HG03558 (cell line): ENCODE measurements around the gene TRAPPC2L.

ENCODE experiments used
- ATAC-seq: cut with Tn5 transposase; IDR thresholded peaks from one replicate; pipeline ENCODE4 v1.9.1; 2021; ENCODE audit warnings: moderate number of reproducible peaks; ENCODE audit not compliant: unreplicated experiment; ENCODE audit errors: extremely low read depth

Gene TRAPPC2L

DNA sequence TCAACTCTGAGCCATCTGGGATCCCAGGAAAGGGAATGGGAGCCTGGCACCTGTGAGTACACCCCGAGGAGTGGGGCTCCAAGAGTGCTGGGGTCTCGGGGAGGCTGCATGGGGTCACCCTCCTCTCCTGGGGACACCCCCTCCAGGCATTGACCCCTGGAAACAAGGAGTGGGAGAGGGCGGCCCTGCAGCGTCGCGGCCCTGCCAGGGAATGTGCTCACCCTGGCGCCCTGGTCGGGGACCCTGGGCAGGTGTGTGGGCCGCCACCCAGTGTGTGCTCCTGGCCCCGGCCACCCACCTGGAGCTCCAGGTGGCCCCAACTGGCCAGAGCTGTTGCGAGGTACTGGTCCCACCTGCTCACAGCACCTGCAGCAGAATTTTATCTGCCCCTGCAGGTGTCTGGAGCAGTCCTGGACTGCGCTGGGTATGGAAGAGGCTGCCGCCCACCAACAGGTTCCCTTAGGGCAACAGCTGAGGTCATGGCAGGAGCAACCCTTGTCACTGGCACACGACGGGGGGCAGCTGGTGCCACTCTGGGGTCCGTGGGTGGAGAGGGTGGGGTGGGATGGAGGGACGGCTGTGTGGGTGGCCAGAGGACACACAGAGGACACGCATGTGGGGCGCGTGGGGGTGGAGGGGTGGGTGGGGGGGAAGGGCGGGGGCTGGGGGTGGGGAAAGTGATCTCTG, 14.9 kb downstream of the TRAPPC2L start:
- no peak for ATAC-seq

DNA sequence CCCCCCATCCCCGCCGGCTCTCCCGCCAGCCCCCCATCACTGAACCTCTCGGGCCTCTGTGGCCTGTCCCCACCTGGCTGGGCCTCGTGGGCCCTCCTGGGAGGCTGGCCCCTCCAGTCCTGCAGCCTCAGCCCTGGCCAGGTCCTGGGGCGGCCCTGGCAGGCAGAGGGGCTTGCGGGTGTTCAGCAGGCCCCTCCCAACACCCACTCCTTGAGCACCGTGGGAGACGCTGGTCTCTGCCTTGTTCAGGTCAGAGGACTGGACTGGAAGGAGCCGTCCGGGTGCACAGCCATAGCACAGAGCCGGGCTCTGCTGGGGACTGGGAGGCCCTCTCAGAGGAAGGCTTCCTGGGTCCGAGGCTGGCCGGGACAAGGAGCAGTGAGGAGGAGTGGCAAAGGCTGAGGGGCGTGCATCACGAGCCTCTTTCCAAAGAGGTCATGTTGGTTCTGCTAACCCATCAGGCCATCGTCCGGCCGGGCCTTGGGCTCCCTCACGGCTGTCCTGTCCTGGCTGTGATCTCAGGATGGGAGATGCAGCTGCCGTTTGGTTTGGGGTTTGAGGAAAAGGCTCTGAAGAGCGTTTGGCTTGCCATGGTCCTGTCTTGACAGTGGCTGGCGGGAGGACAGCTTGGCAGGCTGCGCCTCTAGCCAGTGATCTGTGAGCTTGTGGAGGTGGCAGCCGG, 15.9 kb downstream of the TRAPPC2L start:
- no peak for ATAC-seq

DNA sequence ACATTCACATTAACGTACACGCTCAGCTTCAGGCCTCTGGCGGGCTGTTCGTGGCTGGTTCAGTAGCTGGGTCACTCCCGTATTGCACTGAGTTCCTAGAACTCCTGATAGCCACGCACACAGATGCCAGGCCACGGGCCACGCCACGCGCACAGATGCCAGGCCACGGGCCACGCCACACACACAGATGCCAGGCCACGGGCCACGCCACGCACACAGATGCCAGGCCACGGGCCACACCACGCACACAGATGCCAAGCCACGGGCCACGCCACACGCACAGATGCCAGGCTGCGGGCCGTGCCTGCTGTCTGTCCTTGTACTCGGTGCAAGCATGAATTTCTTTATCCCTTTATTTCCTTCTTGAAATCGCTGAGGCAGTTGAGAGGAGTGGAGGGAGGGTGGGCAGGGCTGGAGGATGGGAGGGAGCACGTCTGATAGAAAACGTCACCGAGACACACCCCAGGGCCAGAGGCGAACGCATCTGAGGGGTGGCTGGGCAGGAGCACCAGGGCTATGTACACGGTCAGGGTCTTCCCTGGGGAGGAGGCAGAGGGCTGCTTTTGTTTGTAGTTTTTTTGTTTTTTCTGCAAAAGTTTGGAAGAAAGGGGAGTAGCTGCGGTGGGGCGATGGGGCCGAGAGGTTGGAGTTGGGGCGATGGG, 18.1 kb downstream of the TRAPPC2L start:
- ATAC-seq = no peak

DNA sequence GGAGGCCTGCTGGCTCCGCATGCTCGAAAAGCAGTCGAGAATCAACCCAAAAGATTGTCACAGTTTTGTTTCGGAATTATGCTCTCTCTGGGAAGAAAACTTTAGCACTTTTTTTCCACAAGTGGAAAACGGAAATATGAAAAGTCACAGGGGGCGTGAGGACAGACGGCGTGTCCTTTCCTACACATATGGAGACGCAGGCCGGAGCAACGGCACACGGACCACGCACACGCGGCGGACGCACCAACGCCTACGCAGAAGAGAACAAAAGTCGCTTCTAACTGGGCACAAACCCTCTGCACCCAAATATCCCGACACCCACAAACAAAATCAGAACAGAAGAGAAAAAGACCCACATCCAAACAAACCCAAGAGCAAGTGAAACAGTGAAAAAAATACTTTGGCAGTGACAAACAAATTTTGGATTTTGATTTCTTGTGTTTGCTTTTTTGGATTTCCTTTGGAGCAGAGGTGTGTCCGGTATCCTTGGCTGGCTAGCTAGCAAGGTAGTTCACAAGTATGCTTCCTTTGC, 18.8 kb downstream of the TRAPPC2L start:
- ATAC-seq = no peak

DNA sequence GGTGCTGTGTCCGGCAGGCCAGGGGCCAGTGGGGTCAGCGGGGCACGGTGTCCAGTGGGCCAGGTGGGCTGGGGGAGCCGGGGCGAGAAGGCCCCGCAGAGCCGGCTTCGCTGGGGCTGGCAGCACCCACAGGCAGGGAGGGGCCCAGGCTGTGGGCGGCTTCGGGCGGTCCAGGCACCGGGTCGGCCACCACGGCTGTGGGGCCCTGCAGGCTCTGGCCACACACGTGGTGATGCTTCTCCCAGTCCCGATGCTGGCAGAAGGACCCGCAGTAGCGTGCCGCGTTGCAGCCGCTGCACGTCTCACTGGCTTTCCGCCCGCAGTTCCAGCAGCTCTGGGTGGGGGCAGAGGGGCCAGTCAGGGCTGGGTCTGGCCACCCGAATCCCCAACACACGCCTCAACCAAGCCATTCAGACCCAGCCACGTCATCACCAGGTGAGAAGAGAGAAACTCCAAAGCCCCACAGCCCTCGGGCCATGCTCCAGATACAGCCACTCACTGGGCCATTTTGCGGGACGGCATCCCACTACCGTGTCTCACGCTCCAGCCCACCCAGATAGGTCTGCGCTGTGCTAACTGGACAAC, 20.1 kb downstream of the TRAPPC2L start:
- no peak for ATAC-seq

DNA sequence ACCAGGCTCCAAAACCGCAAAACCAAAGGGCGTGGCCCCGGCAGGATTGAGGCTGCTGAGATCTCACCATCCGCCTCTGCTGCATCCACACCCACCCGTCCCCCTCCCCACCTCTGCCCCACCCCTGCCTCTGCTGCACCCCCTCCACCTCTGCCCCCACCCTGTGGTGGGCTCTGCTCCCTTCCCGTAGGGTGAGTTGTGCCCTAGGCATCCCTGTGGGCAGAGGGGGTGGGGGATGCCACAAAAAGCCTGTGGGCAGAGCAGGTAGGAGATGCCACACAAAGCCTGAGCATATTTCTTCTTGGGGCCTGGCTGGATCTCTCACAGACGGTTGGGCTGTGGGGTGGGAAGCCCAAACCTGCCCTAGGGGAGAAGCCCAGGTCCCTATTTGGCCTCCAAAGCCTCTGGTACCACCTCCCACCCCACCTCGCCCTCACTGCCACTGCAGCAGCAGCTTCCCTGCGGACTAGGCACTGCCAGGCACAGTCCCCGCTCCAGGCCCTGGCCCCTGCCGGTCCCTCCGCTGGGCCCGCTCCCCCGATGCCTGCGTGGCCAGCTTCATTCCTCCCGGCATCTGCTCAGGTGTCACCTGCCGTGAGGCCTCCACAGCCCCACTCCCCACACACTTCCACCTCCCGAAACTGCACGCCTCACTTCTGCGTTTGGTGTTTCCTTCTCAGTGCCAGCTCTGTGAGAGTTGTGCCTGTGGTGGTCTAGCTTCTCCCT, 20.8 kb downstream of the TRAPPC2L start:
- ATAC-seq = no peak

DNA sequence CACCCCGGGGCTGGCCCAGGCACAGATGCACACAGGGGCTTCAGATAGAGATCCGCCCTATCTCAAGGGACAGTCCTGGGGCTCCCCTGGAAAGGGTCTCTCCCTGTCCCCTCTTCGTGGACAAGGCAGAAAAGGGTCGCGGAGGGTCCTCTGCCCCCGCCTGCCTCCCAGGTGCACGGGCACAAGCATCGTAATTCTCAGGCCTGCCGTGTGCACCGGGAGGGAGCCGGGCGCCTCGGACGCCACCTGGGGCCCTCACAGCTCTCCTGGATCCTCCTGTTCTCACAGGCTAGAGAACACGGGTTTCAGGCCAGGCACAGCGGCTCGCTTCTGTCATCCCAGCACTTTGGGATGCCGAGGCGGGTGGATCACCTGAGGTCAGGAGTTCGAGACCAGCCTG, 21.4 kb downstream of the TRAPPC2L start:
- ATAC-seq = no peak

DNA sequence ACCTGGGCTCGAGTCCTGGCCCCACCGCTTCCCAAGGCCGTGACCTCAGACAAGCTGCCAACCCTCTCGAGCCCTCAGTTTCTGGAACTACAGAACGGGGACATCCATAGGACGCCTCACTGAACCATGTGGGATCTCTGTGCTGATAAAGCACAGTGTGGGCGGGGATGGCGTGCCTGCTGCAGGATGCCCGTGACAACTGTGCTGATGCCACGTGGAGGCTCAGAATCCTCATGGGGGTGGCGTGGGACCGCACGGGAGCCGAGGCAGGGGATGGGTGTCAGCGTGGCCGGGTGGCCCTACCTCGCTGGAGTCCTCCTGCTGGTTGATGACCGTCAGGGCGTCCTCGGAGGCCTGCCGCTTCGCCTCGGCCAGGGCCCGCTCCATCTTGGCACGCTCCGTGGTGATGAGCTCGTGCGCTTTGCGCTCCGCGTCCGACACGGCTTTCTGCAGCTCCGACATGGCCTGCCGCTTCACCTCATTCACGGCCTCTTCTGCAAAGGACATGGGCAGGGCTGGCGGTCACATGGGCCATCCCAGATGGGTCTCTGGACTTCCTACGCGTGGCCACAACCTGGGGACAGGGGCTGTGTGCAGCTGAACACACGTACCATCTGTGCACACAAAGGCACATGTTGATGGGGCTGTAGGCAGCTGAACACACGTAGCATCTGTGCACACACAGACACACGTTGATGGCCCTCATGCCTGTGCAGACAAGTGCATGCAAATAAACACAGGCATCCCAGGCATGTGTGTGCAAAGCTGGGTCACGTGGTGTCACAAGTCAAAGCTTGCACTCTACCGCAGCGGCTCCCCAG, 22.2 kb downstream of the TRAPPC2L start:
- no peak for ATAC-seq

DNA sequence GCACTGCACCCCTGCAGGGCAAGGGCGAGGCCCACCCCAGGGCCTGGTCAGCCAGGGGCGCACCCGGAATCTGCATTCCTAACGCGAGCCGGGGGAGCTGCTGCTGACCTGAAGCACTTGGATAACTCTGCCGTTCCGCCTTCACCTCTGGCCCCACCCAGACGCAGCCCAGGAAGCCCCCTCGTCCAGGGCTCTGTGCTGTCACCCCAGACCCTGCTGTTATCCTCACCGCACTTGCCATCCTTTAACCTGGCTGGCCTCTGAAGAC, 22.8 kb downstream of the TRAPPC2L start:
- ATAC-seq = no peak

DNA sequence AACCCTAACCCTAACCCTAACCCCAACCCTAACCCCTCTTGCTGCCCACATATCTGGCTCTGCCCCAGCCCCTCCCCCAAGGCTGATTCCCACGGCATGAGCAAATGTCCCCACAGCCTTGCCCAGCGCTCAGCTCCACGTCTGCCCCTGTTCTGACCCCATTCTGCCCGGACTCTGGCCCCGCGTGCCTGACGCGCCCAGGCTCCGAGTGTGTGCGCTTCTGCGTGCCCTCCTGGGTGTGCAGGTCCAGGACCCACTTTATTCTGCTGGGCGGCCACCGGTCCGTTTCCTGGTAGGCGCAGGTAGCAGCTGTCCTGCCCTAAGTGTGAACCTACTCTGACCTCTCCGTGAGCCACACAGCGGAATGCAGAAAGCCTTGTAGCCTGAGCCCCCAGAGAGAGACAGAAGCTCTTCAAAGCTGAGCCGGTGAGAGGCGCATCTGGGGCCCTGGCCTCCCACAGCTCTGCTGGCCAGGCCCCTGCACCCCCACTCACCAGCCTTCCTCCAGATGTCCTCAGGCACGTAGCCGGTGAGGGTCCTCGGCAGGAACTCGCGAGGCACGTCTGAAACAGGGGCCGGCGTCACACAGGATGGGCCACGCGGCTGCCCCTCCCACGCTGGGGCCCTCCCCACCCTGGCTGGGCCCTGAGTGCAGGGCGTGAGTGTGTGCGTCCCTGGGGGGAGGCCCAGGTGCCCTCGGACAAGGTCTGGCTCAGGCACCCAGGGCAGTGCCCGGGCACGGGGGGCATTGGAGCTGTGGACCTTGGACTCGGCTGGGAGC, 23.5 kb downstream of the TRAPPC2L start:
- no peak for ATAC-seq

DNA sequence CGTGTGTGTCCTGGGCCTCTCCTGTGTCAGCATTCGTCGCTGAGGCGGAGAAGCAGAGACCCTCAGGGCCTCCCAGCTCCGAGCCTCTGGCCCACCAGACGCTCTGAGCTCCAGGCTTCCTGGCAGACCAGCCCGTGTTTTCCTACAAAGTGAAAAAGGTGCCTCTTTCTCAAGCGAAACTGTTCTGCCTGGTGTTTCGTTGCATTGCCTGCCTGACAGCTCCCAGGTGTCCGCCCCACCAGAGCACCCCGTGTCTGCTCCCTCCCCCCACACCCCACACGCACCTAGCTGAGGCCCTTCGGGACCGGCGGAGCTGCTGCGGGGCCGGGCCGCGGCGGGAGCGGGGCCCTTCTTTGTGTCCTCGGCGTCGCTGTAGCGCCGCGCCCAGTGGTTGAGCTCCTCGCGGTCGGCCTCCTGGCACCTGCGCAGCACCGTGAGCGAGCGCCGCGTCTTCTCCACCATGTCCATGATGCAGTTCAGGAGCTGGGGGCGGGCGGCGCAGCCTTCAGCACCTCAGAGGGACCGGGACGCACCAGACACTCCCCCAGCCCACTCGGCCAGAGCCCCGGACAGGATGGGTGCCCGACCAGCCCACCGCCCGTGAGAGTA, 24.2 kb downstream of the TRAPPC2L start:
- ATAC-seq = no peak

DNA sequence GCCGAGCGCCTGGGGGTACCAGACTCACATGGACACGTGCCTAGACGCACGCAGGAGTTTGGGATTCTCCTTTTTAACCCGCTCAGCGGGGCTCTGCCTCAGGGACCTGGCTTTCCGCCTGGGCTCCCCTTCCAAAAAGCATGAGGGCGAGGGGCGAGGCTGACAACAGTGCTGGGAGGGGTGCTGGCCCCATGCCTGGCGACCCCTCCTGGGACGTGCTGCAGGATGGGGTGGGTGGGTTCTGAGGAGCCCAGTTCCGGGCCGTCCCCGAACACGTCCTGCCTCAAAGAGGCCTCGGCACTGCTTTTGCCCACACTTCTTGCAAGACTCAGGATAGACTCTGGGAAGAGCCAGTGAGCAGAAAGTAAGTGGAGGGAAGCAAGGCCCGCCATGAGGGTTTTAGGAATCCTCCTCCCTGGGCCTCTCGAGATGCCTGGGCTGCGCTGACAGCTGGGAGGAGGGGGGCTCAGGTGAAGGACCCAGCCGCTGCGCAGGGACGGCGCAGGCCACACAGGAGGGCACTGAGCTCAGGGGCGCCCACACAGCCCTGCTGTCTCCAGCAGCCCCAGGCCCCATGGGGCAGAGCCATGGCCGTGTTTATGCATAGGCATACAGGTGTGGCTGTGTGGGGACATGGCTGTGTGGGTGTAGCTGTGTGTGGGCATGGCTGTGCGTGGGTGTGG, 24.9 kb downstream of the TRAPPC2L start:
- no peak for ATAC-seq

DNA sequence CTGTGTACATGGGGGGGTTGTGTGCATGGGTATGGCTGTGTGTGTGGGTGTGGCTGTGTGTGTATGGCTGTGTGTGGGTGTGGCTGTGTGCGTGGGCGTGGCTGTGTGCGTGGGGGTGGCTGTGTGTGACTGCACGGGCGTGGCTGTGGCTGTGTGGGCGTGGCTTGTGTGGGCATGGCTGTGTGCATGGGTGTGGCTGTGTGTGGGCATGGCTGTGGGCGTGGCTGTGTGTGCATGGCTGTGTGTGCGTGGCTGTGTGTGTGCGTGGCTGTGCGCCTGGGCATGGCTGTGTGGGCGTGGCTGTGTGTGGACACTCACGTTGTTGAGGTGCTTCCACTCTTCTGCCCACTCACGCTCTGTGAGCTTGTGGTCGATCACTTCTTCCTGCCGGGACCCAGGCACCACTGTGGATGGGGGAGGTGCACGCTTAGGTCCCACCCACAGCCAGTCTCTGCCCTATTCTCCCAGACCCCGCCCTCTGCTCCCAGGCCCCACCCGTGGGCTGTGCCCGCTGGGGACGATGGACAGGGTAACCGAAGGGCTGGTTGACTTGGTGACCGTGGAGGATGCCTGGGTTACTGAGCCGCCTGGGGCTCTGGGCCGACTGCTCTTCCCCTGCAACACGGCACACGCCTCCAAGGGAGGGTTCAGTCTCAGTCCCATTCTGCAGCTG, 25.6 kb downstream of the TRAPPC2L start:
- no peak for ATAC-seq

DNA sequence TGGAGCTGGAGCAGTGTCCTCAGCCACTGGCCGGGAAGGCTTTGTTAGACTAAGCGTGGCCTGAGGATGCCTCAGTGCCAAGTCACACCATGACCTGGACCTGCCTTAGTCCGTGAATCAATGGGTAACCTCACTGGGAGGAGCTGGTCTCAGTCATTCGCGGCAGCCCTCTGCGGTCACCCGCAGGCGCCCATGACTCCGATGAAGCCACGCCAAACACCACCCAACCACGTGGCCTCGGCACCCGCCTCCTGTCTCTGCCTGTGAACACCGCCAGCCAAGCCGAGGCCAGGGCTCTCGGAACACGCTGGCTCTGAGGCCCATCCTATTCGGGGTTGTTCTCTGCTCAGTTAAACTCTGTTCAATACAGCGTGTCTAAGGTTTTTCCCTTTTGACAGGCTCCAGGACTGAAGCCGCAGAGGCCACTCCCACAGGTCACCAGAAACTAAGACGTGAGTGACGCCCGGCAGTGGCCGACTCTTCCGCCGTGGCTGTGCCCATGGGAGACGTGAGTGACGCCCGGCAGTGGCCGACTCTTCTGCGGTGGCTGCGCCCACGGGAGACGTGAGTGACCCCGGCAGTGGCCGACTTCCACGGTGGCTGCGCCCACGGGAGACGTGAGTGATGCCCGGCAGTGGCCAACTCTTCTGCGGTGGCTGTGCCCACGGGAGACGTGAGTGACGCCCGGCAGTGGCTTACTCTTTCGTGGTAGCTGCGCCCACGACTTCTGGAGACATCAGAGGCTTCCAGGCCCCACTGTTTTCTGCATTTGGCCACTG, 26.4 kb downstream of the TRAPPC2L start:
- no peak for ATAC-seq

DNA sequence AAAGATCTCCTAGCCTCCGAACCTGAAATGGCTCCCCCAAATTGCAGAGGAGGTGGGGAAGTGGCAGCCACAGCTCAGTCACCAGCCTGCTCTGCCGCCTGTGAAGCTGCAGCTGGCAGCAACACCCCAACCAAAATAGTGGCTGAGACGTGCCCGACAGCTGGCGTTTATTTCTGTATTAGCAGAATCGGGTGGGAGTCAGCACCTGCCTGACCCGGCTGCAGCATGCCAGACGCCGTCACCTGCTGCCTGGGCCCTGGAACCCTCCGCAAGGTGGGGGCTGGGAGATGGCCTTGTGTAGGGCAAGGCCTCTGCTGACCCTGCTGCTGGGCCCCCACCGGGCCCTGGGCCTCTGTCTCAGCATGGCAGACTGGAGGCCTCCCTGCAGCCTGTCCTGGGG, 27.0 kb downstream of the TRAPPC2L start:
- ATAC-seq = no peak

DNA sequence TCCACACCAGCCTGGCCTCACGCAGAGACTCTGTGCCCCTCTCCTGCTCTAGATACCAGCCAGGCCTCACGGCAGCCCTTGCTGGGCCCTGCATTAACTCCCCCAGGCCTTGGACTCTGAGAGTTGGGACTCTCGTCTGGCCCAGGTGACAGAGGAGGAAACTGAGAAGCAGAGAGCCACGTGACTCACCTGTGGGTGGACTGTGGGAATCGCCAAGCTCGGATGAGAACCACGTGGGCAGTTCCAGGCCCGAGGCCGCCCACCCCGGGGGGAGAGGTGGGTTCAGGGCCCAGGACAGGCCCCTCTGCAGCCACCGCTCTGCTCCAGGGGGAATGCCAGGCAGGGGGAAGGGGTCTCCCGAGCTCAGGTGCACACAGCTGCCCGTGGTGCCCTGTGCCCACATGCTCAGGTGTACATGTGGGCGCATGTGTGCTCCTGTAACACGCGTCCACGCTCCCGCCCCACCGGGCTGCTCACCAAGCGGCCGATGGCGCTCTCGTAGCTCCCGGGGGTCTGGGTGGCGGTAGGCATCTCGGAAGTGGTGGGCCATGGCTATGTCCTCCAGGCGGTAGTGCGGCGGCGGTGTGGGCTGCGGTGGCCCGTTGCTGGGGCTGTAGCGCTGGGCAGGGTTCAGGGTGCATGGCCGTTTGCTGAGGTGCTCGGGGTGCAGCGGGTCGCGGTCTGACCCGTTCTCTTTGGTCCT, 27.8 kb downstream of the TRAPPC2L start:
- no peak for ATAC-seq
